GM12878 (cell line): Measurements from ENCODE around the gene ITGAD. TPM values are rescaled to one million over a fixed set of nuclear protein-coding genes. Genes with fewer than 3 reads are reported as not detected.

ENCODE experiments used
- ATAC-seq: fragments of 200-7000 bp; cut with Tn5 transposase; 3 replicates; pipeline ENCODE4 v1.9.1; 2020; ENCODE audit warnings: mild to moderate bottlenecking, moderate library complexity
- BruUV-seq: library from RNA; stranded (reverse); fragments of 400-500 nt; replicated peaks from 2 replicates; lab custom pipeline; 2021; lab: Mats Ljungman, UMichigan
- CTCF ChIA-PET: fragments of 300-600 bp; sonication (Branson Sonifier 250); formaldehyde crosslinking; extraction: SDS; loops from one replicate; lab custom pipeline; 2021; ENCODE audit warnings: inconsistent platforms; lab: Yijun Ruan, JAX
- POLR2A ChIA-PET: fragments of 350-600 bp; formaldehyde crosslinking; extraction: SDS; loops from one replicate; lab custom pipeline; 2021; ENCODE audit warnings: inconsistent platforms; lab: Charles Lee
- RAD21 ChIA-PET: fragments of 300-600 bp; sonication (Branson Sonifier 250); formaldehyde crosslinking; loops from one replicate; lab custom pipeline; 2023; ENCODE audit warnings: antibody characterized with exemption; ENCODE audit not compliant: unreplicated experiment; lab: Charles Lee
- SMC1A ChIA-PET: fragments of 300-600 bp; sonication (Branson Sonifier 250); formaldehyde crosslinking; loops from one replicate; lab custom pipeline; 2023; ENCODE audit not compliant: unreplicated experiment, uncharacterized antibody; lab: Charles Lee
- DNase-seq: peaks from one replicate; pipeline ENCODE4 v3.0.0-alpha.2; 2011; ENCODE audit warnings: low read depth, low spot score
- FAIRE-seq: peaks from 3 replicates; lab custom pipeline; 2011; peaks lifted over from hg19 to GRCh38; lab: Jason Lieb, UNC
- H2AFZ ChIP-seq: 2 replicates; pipeline ENCODE4 v1.6.0; 2011; ENCODE audit warnings: low read depth, low read length, control low read depth; ENCODE audit not compliant: control insufficient read depth
- H3K27ac ChIP-seq: 2 replicates; pipeline ENCODE4 v1.5.1; 2011; ENCODE audit warnings: control low read depth; ENCODE audit not compliant: control insufficient read depth, insufficient read depth
- H3K27me3 ChIP-seq, 2 experiments: replicated peaks in 1 of 2; 2 replicates each; pipeline versions ENCODE4 v1.6.0 to v1.6.1; 2011; ENCODE audit warnings: low read length in 1 of 2; ENCODE audit not compliant: control insufficient read depth in 2 of 2, insufficient read depth in 2 of 2
- H3K36me3 ChIP-seq, 2 experiments: 2 replicates each; pipeline ENCODE4 v1.5.1; 2011; ENCODE audit warnings: low read length in 1 of 2; ENCODE audit not compliant: control insufficient read depth in 2 of 2, insufficient read depth in 2 of 2
- H3K4me1 ChIP-seq: 2 replicates; pipeline ENCODE4 v1.6.1; 2011; ENCODE audit warnings: mild to moderate bottlenecking, low read length, moderate library complexity, mixed read lengths; ENCODE audit not compliant: control insufficient read depth, insufficient read depth
- H3K4me2 ChIP-seq: 2 replicates; pipeline ENCODE4 v1.6.0; 2011; ENCODE audit warnings: control low read depth; ENCODE audit not compliant: control insufficient read depth, insufficient read depth
- H3K4me3 ChIP-seq: fragments of 200-600 bp; sonication (generic); 2 replicates; pipeline ENCODE4 v1.5.1; 2016
- H3K79me2 ChIP-seq: 2 replicates; pipeline ENCODE4 v1.6.0; 2011; ENCODE audit warnings: low read length; ENCODE audit not compliant: control insufficient read depth, insufficient read depth
- H3K9ac ChIP-seq: 2 replicates; pipeline ENCODE4 v1.8.0; 2011; ENCODE audit warnings: low read length, control low read depth, mixed read lengths; ENCODE audit not compliant: control insufficient read depth, insufficient read depth
- H3K9me3 ChIP-seq: replicated peaks from 3 replicates; pipeline ENCODE4 v1.5.1; 2011; ENCODE audit warnings: mild to moderate bottlenecking, low read length; ENCODE audit not compliant: control insufficient read depth, insufficient read depth
- H4K20me1 ChIP-seq: 2 replicates; pipeline ENCODE4 v1.6.0; 2011; ENCODE audit not compliant: control insufficient read depth, insufficient read depth
- CBX5 ChIP-seq: sonication (generic); IDR thresholded peaks from 2 replicates; pipeline ENCODE4 v1.6.1; 2016; ENCODE audit warnings: low read depth, moderate library complexity, mild to moderate bottlenecking, inconsistent platforms
- DPF2 ChIP-seq: fragments of 450-650 bp; IDR thresholded peaks from 2 replicates; pipeline ENCODE4 v1.6.1; 2017; ENCODE audit warnings: mild to moderate bottlenecking
- EED ChIP-seq: sonication (generic); IDR thresholded peaks from 2 replicates; pipeline ENCODE4 v1.6.1; 2016; ENCODE audit warnings: antibody characterized with exemption, low read depth
- KDM1A ChIP-seq: fragments of 200-600 bp; sonication (generic); IDR thresholded peaks from 2 replicates; pipeline ENCODE4 v1.6.1; 2016; ENCODE audit warnings: borderline replicate concordance
- MYC ChIP-seq: IDR thresholded peaks from 2 replicates; pipeline ENCODE4 v1.6.1; 2011; ENCODE audit warnings: mild to moderate bottlenecking, low read length, moderate library complexity, inconsistent platforms; ENCODE audit not compliant: insufficient read depth, insufficient replicate concordance, insufficient read length, severe bottlenecking
- NBN ChIP-seq: fragments of 450-650 bp; IDR thresholded peaks from 2 replicates; pipeline ENCODE4 v1.6.1; 2016
- NFYB ChIP-seq: IDR thresholded peaks from 2 replicates; pipeline ENCODE4 v1.6.1; 2011; ENCODE audit warnings: low read depth, mild to moderate bottlenecking, low read length, improper control_type of control experiment, moderate library complexity; ENCODE audit not compliant: insufficient read depth
- RELA ChIP-seq: fragments of 450-650 bp; IDR thresholded peaks from 2 replicates; pipeline ENCODE4 v1.8.0; 2014; ENCODE audit warnings: borderline replicate concordance; ENCODE audit not compliant: partially characterized antibody
- STAT1 ChIP-seq: fragments of 450-650 bp; conservative IDR thresholded peaks from 2 replicates; pipeline ENCODE4 v1.6.1; 2014; ENCODE audit warnings: antibody characterized with exemption, mild to moderate bottlenecking
- WRNIP1 ChIP-seq: IDR thresholded peaks from 2 replicates; pipeline ENCODE4 v1.6.1; 2011; ENCODE audit warnings: low read depth, low read length, improper control_type of control experiment, borderline replicate concordance
- YY1 ChIP-seq: IDR thresholded peaks from 2 replicates; pipeline ENCODE4 v1.6.1; 2011; ENCODE audit warnings: low read depth, mild to moderate bottlenecking, low read length
- ZNF384 ChIP-seq: IDR thresholded peaks from 2 replicates; pipeline ENCODE4 v1.6.1; 2012; ENCODE audit warnings: low read depth, mild to moderate bottlenecking, low read length, improper control_type of control experiment, borderline replicate concordance
- WGBS: methylation state at CpG from one replicate; pipeline ENCODE4 v1.1.6; 2016; ENCODE audit warnings: low lambda C conversion rate; ENCODE audit not compliant: insufficient replicate concordance, insufficient coverage; ENCODE audit errors: missing lambda C conversion rate; 5-methylcytosine and 5-hydroxymethylcytosine counted together
- in situ Hi-C: fragments of 300-500 bp; cut with MboI; formaldehyde crosslinking; loops from 9 replicates; pipeline ENCODE4 v1.14.3; 2018; ENCODE audit warnings: mixed read lengths
- intact Hi-C: fragments of 100-400 bp; cut with micrococcal nuclease; formaldehyde crosslinking; loops from one replicate; pipeline ENCODE4 v1.14.2; 2022; ENCODE audit not compliant: unreplicated experiment
- polyA plus RNA-seq, 11 experiments: library from polyadenylated mRNA; depleted of rRNA in 4 of 11; unstranded in 6 of 11; stranded (reverse) in 5 of 11; fragments of >200 nt; fragmentation: Nextera tagmentation in 4 of 11; fragmentation: Illumina TruSeq in 1 of 11; extraction: Ambion mirVana in 4 of 11; extraction: Trizol in 1 of 11; gene quantifications; 1 replicate in 1 of 11; 2 replicates in 10 of 11; pipeline versions ENCODE4 v1.2.1 to v1.2.3, GENCODE V29; 2011 to 2016; ENCODE audit warnings: inconsistent platforms in 2 of 11, missing spikeins in 2 of 11, low read depth in 1 of 11
- total RNA-seq, 4 experiments: library from RNA; depleted of rRNA in 3 of 4; stranded (reverse); fragments of >200 nt in 3 of 4; fragmentation: Illumina TruSeq in 1 of 4; extraction: Trizol in 1 of 4; gene quantifications; 2 replicates each; pipeline versions ENCODE4 v1.2.1 to v1.2.3, GENCODE V29; 2013 to 2021
- TF ChIP-seq, protein P1 (sequence below): fragments of 450-650 bp; IDR thresholded peaks from 2 replicates; pipeline ENCODE4 v1.6.1; 2017; ENCODE audit warnings: mild to moderate bottlenecking, low read depth, inconsistent platforms; ENCODE audit not compliant: poor library complexity, severe bottlenecking
- TF ChIP-seq, protein P2 (sequence below): IDR thresholded peaks from 2 replicates; pipeline ENCODE4 v1.6.1; 2012; ENCODE audit warnings: low read depth, low read length, improper control_type of control experiment
- TF ChIP-seq, protein P3 (sequence below): fragments of 450-650 bp; formaldehyde crosslinking; IDR thresholded peaks from 2 replicates; pipeline ENCODE4 v1.5.0; 2022; ENCODE audit warnings: mild to moderate bottlenecking, missing genetic modification characterization
- TF ChIP-seq, protein P4 (sequence below): IDR thresholded peaks from 2 replicates; pipeline ENCODE4 v1.6.1; 2011; ENCODE audit warnings: low read depth, mild to moderate bottlenecking, low read length, moderate library complexity, borderline replicate concordance; ENCODE audit errors: extremely low read depth

ITGAD gene
- total and polyA plus RNA-seq, 10 of the 15 experiments (the other 5 are each of a cell fraction or from before 2014, with no cell fraction given): 0.29 to 4.0 (median 1.2) TPM

DNA sequence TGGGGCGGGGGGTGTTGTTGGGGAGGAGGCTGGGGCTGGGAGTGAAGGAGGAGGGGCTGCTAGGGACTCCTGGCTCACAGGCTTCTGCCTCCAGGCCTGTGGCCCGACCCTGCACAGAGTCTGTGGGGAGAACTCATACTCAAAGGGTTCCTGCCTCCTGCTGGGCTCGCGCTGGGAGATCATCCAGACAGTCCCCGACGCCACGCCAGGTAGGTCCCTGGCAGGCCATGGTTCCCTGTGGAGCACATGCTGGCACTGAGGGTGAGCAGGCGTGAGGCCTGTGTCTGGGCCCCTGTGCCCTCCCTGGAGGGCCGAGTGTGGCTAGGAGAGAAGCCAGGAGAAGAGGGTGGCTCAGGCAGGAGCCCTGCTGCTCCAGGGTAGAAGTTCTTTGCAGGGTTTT lies 4.6 kb downstream of the ITGAD start:
- Histone ChIP-seq H3K27me3 (no peaks in the 10 kb centered on the region), H3K36me3 (no peaks in the 10 kb centered on the region), H2AFZ (no peak overlapping the region), H3K79me2 (no peaks in the 10 kb centered on the region), H3K9me3 (peaks cover 3% of the 10 kb centered on the region; the same call in 1 of the 3 replicates), H4K20me1 (no peaks in the 10 kb centered on the region), H3K4me1 (peaks cover 4% of the 10 kb centered on the region), H3K4me3 (no peak overlapping the region), H3K9ac (no peak overlapping the region), H3K27ac (no peak overlapping the region), H3K4me2 (no peak overlapping the region)
- intact Hi-C loops (no loop called here), in situ Hi-C loops (no loop called here)
- POLR2A ChIA-PET: interaction anchor here (0.6 kb wide), 1 partner anchor 58 kb away, joined by 3 read pairs; no protein-coding TSS in a partner anchor
- ATAC-seq: no peak
- 65% methylated on average over 9 of the region's 9 CpGs for WGBS
- RAD21 ChIA-PET: interaction anchor here (0.7 kb wide), 1 partner anchor 182 kb away, joined by 5 read pairs; no protein-coding TSS in a partner anchor
- FAIRE-seq: no peak
- SMC1A ChIA-PET: no interaction called here
- BruUV-seq: no TSS peak
- CTCF ChIA-PET: no interaction called here
- DNase-seq: no peak
- TF ChIP-seq, protein P1, sequence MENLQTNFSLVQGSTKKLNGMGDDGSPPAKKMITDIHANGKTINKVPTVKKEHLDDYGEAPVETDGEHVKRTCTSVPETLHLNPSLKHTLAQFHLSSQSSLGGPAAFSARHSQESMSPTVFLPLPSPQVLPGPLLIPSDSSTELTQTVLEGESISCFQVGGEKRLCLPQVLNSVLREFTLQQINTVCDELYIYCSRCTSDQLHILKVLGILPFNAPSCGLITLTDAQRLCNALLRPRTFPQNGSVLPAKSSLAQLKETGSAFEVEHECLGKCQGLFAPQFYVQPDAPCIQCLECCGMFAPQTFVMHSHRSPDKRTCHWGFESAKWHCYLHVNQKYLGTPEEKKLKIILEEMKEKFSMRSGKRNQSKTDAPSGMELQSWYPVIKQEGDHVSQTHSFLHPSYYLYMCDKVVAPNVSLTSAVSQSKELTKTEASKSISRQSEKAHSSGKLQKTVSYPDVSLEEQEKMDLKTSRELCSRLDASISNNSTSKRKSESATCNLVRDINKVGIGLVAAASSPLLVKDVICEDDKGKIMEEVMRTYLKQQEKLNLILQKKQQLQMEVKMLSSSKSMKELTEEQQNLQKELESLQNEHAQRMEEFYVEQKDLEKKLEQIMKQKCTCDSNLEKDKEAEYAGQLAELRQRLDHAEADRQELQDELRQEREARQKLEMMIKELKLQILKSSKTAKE: no peak
- TF ChIP-seq YY1 (no peak), MYC (no peak), WRNIP1 (no peak), NFYB (no peak), CBX5 (no peak), STAT1 (no peak), NBN (no peak), DPF2 (no peak), RELA (no peak), KDM1A (no peak), ZNF384 (no peak), EED (no peak)
- TF ChIP-seq, protein P2, sequence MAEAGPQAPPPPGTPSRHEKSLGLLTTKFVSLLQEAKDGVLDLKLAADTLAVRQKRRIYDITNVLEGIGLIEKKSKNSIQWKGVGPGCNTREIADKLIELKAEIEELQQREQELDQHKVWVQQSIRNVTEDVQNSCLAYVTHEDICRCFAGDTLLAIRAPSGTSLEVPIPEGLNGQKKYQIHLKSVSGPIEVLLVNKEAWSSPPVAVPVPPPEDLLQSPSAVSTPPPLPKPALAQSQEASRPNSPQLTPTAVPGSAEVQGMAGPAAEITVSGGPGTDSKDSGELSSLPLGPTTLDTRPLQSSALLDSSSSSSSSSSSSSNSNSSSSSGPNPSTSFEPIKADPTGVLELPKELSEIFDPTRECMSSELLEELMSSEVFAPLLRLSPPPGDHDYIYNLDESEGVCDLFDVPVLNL: no peak
- TF ChIP-seq, protein P3, sequence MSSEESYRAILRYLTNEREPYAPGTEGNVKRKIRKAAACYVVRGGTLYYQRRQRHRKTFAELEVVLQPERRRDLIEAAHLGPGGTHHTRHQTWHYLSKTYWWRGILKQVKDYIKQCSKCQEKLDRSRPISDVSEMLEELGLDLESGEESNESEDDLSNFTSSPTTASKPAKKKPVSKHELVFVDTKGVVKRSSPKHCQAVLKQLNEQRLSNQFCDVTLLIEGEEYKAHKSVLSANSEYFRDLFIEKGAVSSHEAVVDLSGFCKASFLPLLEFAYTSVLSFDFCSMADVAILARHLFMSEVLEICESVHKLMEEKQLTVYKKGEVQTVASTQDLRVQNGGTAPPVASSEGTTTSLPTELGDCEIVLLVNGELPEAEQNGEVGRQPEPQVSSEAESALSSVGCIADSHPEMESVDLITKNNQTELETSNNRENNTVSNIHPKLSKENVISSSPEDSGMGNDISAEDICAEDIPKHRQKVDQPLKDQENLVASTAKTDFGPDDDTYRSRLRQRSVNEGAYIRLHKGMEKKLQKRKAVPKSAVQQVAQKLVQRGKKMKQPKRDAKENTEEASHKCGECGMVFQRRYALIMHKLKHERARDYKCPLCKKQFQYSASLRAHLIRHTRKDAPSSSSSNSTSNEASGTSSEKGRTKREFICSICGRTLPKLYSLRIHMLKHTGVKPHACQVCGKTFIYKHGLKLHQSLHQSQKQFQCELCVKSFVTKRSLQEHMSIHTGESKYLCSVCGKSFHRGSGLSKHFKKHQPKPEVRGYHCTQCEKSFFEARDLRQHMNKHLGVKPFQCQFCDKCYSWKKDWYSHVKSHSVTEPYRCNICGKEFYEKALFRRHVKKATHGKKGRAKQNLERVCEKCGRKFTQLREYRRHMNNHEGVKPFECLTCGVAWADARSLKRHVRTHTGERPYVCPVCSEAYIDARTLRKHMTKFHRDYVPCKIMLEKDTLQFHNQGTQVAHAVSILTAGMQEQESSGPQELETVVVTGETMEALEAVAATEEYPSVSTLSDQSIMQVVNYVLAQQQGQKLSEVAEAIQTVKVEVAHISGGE (CRISPR knock-in tag): no peak
- TF ChIP-seq, protein P4, sequence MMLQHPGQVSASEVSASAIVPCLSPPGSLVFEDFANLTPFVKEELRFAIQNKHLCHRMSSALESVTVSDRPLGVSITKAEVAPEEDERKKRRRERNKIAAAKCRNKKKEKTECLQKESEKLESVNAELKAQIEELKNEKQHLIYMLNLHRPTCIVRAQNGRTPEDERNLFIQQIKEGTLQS: no peak
